AG09319 (cell line): ENCODE results near the gene LPIN1.
"Not testable (repeated sequence)": the region's sequence is repeated elsewhere in the genome, so short reads cannot be mapped to it uniquely, and the experiment has no call there.

Experiments used
- DNase-seq: peaks from one replicate; pipeline ENCODE4 v3.0.0-alpha.2; 2010; ENCODE audit warnings: low read depth; ENCODE audit errors: extremely low read depth
- TF ChIP-seq, protein P1 (sequence below): IDR thresholded peaks from 2 replicates; pipeline ENCODE4 v1.5.1; 2011; ENCODE audit warnings: low read depth, mild to moderate bottlenecking, inconsistent platforms, low read length, moderate library complexity

LPIN1 gene

DNA sequence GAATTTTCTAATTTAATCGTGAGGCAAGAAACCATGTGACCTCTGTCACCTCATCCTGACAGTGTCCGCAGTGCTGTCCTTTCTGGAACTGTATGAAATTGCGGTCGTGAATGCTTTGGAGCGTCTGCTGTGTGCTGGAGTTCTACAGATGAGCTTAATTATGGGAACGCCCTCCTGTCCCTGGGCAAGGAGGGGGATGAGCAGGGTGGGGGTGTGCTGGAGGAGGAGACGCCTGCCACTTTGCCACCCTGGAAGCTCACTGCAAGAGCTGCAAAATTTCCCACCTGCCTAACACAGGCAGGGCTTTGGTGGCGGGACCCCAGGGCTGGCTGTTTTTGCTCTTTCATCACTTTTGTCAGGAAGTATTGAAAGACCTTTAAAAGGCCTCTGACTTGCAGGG lies 6.5 kb downstream of the LPIN1 start:
- no peak for DNase-seq
- TF ChIP-seq, protein P1, sequence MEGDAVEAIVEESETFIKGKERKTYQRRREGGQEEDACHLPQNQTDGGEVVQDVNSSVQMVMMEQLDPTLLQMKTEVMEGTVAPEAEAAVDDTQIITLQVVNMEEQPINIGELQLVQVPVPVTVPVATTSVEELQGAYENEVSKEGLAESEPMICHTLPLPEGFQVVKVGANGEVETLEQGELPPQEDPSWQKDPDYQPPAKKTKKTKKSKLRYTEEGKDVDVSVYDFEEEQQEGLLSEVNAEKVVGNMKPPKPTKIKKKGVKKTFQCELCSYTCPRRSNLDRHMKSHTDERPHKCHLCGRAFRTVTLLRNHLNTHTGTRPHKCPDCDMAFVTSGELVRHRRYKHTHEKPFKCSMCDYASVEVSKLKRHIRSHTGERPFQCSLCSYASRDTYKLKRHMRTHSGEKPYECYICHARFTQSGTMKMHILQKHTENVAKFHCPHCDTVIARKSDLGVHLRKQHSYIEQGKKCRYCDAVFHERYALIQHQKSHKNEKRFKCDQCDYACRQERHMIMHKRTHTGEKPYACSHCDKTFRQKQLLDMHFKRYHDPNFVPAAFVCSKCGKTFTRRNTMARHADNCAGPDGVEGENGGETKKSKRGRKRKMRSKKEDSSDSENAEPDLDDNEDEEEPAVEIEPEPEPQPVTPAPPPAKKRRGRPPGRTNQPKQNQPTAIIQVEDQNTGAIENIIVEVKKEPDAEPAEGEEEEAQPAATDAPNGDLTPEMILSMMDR, result no peak

DNA sequence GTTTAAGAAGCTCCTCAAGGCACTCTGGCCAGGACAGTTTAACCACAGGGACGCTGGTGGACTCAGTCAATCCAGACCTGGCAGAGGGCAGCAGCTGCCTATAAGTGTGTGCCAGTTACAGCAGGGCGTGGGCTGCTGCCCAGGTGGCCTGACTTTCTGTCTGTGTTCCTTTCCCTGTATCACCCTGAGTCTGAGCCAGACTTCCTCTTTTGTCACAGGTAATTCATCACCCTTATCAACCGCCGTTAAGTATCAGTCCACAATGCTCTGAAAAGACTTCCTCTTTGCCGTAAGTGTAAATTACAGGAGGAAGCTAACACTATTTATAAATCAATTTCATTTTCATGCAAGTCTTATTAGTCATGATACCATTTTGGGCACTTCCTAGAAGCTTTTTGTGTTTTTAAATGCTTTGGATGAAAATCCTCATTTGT lies 7.0 kb downstream of the LPIN1 start:
- DNase-seq, result no peak

DNA sequence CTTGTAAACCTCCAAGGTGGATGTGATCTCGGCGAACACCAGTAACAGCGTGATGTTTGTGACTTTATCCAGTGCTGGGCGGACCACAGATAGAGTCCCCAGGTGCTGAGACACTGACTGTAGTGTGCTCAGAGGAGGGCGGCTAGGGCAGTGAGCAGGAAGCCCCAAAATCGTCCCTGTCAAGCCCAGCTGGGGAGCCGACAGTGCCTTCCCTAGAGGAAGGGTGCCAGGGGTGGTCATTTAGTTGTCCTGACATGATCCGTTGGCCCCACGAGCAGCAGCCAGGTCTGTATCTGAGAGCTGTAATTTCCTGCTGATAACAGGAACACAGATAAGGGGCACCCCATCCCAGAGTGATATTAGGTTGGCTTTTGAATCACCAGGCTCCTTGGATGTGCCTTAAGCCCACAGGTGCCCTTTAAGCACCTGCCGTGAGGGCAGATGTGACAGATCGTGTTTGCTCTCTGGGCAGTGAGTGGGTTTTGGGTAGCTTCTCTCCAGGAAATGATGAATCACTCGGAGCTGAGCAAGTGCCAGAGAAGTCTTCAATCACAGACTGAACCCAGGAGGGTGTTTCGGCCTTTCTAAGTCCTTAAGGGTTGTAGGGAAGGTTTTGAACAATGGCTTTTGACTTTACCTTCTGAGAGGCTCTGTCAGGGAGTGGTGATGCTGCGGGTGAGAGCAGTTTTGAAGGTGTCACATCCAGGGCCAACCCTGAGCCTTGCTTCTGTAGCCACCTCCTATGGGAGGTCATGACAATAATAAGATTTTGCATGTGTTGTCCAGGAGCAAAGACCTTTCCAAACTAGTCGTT lies 7.7 kb downstream of the LPIN1 start:
- no peak for DNase-seq
- TF ChIP-seq, protein P1, result no peak

More for the DNA sequence above, 7.0 kb downstream of the LPIN1 start:
- TF ChIP-seq, protein P1, result no peak

DNA sequence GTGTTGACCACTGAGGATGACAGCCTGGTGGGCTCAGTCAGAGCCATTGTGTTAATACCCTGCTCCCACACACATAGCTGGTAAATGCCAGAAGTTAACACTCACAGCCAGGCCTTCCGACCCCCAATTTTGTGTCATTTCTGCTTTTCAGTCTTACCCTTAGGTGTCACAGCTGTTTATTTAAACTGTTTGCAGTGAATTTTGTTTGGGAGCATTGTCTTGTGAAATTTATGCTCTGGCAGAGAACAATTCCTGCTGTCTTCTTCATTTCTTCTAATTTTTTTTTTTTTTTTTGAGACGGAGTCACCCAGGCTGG lies 8.2 kb downstream of the LPIN1 start:
- TF ChIP-seq, protein P1, result no peak
- DNase-seq, result no peak

DNA sequence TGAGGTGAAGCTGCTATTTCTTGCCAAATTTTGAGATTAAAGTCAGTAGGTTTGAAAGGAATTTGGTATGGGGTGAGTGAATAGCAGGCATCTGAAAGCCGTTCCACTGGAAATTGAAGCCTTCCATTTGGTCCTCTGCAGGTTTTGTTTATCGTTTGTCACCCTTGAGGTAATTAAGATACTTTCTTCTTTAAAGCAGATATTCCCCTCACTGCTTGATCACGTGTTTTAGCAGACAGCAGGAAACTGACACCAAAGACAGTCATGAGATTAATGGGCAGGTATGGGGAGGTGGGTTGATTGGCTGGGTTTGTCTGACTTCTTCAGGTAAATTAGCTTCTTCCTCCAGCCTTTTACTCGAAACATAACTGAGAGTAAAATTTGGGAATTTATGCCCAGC lies 10.7 kb downstream of the LPIN1 start:
- no peak for DNase-seq
- TF ChIP-seq, protein P1, result no peak

DNA sequence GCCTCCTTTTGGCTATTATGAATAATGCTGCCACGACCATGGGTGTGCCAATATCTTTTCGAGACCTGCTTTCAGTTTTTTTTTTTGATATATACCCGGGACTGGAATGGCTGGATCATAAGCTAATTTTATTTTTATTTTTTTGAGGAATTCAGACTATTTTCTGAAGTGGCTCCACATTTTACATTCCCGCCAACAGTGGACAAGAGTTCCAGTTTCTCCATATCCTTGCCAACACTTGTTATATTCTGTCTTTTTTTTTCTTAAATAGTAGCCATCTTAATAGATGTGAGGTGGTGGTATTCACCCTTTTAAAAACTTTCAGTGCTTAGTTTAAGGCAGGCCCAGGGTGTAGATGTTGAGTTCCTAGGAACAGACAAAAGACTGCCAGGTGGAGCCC lies 11.8 kb downstream of the LPIN1 start:
- DNase-seq, result no peak
- TF ChIP-seq, protein P1, result no peak

DNA sequence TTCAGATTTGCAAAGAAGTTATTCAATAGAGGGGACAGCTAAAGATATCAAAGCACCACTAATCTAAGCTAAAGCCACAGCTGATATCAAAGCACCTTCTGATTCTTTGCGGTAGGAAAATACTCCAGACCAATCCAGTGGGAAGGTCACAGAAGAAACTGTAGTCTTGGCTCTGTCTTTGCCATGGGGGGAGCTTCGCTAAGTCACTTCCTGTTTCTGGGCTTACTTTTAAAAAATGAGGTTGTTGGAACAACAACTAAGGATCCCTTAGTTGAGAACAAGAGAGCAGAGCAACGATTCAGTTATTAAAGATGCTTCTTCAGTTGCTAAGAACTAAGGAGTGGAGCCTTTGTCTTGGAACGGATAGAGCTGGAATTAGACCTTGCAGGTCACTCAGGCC lies 12.2 kb downstream of the LPIN1 start:
- no peak for DNase-seq
- TF ChIP-seq, protein P1, result no peak

DNA sequence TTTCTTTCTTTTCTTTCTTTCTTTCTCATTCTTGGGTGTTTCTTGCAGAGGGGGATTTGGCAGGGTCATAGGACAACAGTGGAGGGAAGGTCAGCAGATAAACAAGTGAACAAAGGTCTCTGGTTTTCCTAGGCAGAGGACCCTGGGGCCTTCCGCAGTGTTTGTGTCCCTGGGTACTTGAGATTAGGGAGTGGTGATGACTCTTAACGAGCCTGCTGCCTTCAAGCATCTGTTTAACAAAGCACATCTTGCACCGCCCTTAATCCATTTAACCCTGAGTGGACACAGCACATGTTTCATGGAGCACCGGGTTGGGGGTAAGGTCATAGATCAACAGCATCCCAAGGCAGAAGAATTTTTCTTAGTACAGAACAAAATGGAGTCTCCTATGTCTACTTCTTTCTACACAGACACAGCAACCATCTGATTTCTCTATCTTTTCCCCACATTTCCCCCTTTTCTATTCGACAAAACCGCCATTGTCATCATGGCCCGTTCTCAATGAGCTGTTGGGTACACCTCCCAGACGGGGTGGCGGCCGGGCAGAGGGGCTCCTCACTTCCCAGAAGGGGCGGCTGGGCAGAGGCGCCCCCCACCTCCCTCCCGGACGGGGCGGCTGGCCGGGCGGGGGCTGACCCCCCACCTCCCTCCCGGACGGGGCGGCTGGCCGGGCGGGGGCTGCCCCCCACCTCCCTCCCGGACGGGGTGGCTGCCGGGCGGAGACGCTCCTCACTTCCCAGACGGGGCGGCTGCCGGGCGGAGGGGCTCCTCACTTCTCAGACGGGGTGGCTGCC lies 12.9 kb downstream of the LPIN1 start:
- not testable (repeated sequence) for DNase-seq
